ENCODE data around the gene NME3.

DNA sequence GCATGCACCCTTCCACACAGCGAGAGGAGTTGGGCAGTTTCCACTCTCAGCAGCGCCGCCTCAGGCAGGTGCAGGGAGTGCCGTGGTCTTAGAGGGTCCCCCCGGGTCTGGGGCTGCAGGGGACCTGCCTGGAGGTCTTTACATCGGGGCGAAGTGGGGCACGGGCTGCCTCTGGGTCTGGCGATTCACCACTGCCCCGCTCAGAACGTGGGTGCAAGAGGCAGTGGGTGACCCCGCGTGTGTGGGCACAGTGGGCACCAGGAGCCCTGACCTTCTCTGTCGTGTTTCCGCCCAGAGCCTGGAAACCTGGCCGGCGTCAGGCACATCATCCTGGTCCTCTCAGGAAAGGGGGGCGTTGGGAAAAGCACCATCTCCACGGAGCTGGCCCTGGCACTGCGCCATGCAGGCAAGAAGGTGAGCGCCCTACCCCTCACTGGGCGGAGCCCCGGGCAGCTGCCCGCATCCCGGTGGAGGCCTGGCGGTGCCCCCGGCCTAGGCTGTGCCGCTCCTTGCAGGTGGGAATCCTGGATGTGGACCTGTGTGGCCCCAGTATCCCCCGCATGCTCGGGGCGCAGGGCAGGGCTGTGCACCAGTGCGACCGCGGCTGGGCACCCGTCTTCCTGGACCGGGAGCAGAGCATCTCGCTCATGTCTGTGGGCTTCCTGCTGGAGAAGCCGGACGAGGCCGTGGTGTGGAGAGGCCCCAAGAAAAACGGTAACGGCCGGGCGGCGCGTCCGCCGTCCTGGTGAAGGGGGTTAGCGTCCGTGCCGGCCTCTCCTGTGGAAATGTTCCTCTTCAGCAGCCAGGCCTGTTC is 15.1 kb upstream of the NME3 start:
- TF ChIP-seq, protein P1, sequence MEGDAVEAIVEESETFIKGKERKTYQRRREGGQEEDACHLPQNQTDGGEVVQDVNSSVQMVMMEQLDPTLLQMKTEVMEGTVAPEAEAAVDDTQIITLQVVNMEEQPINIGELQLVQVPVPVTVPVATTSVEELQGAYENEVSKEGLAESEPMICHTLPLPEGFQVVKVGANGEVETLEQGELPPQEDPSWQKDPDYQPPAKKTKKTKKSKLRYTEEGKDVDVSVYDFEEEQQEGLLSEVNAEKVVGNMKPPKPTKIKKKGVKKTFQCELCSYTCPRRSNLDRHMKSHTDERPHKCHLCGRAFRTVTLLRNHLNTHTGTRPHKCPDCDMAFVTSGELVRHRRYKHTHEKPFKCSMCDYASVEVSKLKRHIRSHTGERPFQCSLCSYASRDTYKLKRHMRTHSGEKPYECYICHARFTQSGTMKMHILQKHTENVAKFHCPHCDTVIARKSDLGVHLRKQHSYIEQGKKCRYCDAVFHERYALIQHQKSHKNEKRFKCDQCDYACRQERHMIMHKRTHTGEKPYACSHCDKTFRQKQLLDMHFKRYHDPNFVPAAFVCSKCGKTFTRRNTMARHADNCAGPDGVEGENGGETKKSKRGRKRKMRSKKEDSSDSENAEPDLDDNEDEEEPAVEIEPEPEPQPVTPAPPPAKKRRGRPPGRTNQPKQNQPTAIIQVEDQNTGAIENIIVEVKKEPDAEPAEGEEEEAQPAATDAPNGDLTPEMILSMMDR (IDR thresholded peaks at IDR 0.05): no peak
- TF ChIP-seq EP300 (IDR thresholded peaks at IDR 0.05): no peak
